PC-9 (cell line): ENCODE data around the gene MEF2B.

Source experiments
- CTCF ChIP-seq: fragments of 200-600 bp; sonication (generic); conservative IDR thresholded peaks from 2 replicates; pipeline ENCODE4 v1.6.1; 2017; ENCODE audit warnings: mixed run types, antibody characterized with exemption, mild to moderate bottlenecking, moderate library complexity
- EZH2 ChIP-seq: fragments of 200-600 bp; sonication (generic); IDR thresholded peaks from 2 replicates; pipeline ENCODE4 v1.8.0; 2017; ENCODE audit warnings: antibody characterized with exemption, low read depth

- TF ChIP-seq CTCF (no peak), EZH2 (no peak)
Observed at GRCh38 chr19:19120308-19121231, 49.5 kb downstream of the MEF2B start.
